Measurements from ENCODE around the gene TMEM38B. TPM values are rescaled to one million over a fixed set of nuclear protein-coding genes. Genes with fewer than 3 reads are reported as not detected.

The TMEM38B gene
- total RNA-seq, 3 donors from 2014 or later: 8.5 to 25.2 (median 22.4) TPM

DNA sequence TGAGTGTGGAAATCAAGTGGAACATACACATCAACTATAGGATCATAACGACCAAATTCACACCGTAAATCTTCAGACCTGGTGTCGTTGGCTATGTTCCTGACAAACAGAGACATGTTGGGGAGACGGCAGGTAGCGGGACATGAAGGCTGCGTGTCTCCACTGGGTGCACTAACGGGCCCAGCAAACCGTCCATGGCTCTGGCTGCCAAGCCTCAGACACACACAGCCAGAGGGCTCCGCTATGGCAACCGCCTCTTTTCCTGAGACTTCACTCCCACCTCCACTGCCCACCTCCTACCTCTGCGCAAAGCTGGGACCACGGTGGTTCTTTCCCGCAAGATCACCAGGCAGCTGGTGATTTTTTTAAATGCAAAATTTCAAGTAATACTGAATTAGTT is 16.3 kb downstream of the TMEM38B start:
- Histone ChIP-seq H3K27ac (no peak overlapping the region), H3K4me1 (no peaks in the 10 kb centered on the region), H3K27me3 (no peaks in the 10 kb centered on the region), H3K9me3 (no peaks in the 10 kb centered on the region), H3K36me3 (no peaks in the 10 kb centered on the region), H3K4me3 (no peak overlapping the region)
- DNase-seq (ENCODE audit: low spot score in 2 of 2): no peak
- TF ChIP-seq, protein P1, sequence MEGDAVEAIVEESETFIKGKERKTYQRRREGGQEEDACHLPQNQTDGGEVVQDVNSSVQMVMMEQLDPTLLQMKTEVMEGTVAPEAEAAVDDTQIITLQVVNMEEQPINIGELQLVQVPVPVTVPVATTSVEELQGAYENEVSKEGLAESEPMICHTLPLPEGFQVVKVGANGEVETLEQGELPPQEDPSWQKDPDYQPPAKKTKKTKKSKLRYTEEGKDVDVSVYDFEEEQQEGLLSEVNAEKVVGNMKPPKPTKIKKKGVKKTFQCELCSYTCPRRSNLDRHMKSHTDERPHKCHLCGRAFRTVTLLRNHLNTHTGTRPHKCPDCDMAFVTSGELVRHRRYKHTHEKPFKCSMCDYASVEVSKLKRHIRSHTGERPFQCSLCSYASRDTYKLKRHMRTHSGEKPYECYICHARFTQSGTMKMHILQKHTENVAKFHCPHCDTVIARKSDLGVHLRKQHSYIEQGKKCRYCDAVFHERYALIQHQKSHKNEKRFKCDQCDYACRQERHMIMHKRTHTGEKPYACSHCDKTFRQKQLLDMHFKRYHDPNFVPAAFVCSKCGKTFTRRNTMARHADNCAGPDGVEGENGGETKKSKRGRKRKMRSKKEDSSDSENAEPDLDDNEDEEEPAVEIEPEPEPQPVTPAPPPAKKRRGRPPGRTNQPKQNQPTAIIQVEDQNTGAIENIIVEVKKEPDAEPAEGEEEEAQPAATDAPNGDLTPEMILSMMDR (IDR thresholded peaks at IDR 0.05): no peak
- no peak for TF ChIP-seq POLR2A (IDR thresholded peaks at IDR 0.05)
- no peak for TF ChIP-seq POLR2AphosphoS5 (IDR thresholded peaks at IDR 0.05)
- intact Hi-C loops (cut with DNase I; ENCODE audit: low total_unique reads): no loop called here

DNA sequence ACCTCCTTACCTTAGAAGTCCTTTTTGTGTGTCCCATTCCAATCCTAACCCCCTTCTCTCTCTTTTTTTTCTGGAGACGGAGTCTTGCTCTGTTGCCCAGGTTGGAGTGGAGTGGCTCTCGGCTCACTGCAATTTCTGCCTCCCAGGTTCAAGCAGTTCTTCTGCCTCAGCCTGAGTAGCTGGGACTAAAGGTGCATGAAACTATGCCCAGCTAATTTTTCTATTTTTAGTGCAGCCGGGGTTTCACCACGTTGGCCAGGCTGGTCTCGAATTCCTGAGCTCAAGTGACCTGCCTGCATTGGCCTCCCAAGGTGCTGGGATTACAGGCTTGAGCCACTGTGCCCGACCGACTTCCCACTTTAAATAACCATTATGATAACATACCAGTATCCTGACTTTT is 17.5 kb downstream of the TMEM38B start:
- TF ChIP-seq POLR2AphosphoS5 (IDR thresholded peaks at IDR 0.05): no peak
- TF ChIP-seq, protein P1 (IDR thresholded peaks at IDR 0.05): no peak
- TF ChIP-seq POLR2A (IDR thresholded peaks at IDR 0.05): no peak
- Histone ChIP-seq H3K9me3 (no peaks in the 10 kb centered on the region), H3K27me3 (no peaks in the 10 kb centered on the region), H3K4me3 (no peak overlapping the region), H3K4me1 (no peaks in the 10 kb centered on the region), H3K27ac (no peak overlapping the region), H3K36me3 (no peaks in the 10 kb centered on the region)
- intact Hi-C loops (cut with DNase I; ENCODE audit: low total_unique reads): no loop called here
- DNase-seq (ENCODE audit: low spot score in 2 of 2): no peak

DNA sequence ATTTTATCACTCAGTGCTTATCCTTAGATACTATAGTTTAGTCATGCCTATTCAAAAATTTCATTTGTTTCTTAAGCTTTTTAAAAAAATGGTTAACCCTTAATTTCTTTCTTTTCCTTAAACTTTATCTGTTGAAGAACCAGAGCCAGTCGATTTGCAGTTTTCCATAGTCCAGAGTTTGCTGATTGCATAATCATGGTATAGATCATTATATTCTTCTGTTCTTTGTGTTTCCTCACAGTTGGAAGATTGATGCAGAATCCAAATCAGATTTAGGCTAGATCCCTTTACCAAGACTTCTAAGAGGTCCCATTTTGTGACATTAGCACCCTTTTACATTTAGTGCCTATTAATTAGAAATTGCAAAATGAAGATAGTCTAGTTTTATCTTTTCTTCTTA is 18.0 kb downstream of the TMEM38B start:
- Histone ChIP-seq H3K9me3 (no peaks in the 10 kb centered on the region), H3K4me3 (no peak overlapping the region), H3K4me1 (no peaks in the 10 kb centered on the region), H3K36me3 (no peaks in the 10 kb centered on the region), H3K27me3 (no peaks in the 10 kb centered on the region), H3K27ac (no peak overlapping the region)
- TF ChIP-seq, protein P1 (IDR thresholded peaks at IDR 0.05): no peak
- TF ChIP-seq POLR2A (IDR thresholded peaks at IDR 0.05) (no peak), POLR2AphosphoS5 (IDR thresholded peaks at IDR 0.05) (no peak)
- no peak for DNase-seq (ENCODE audit: low spot score in 2 of 2)
- intact Hi-C loops (cut with DNase I; ENCODE audit: low total_unique reads): no loop called here

DNA sequence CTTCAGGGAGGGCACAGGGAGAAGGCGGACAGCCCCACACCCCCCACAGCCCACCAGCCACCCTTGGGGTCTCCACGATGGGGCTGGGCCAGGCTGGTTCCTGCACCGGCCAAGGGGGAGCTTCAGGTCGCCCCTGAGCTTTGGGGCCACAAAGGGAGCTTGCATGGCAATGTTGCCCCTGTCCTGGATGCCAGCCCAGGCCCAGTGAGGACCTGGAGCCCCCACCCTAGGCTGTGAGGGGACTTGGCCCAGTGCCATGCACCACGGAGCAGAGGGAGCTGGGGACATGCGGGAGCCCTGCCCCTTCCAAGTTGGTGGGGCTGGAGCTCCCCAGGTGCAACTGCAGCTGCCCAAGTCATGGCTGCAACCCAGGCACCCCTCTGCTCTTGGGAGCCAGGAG is 18.4 kb downstream of the TMEM38B start:
- TF ChIP-seq POLR2AphosphoS5 (IDR thresholded peaks at IDR 0.05): no peak
- intact Hi-C loops (cut with DNase I; ENCODE audit: low total_unique reads): no loop called here
- no peaks in the 10 kb centered on the region for H3K4me1 ChIP-seq
- H3K36me3 ChIP-seq: no peaks in the 10 kb centered on the region
- H3K9me3 ChIP-seq: no peaks in the 10 kb centered on the region
- H3K4me3 ChIP-seq: no peak overlapping the region
- DNase-seq (ENCODE audit: low spot score in 2 of 2): no peak
- H3K27me3 ChIP-seq: no peaks in the 10 kb centered on the region
- no peak overlapping the region for H3K27ac ChIP-seq

DNA sequence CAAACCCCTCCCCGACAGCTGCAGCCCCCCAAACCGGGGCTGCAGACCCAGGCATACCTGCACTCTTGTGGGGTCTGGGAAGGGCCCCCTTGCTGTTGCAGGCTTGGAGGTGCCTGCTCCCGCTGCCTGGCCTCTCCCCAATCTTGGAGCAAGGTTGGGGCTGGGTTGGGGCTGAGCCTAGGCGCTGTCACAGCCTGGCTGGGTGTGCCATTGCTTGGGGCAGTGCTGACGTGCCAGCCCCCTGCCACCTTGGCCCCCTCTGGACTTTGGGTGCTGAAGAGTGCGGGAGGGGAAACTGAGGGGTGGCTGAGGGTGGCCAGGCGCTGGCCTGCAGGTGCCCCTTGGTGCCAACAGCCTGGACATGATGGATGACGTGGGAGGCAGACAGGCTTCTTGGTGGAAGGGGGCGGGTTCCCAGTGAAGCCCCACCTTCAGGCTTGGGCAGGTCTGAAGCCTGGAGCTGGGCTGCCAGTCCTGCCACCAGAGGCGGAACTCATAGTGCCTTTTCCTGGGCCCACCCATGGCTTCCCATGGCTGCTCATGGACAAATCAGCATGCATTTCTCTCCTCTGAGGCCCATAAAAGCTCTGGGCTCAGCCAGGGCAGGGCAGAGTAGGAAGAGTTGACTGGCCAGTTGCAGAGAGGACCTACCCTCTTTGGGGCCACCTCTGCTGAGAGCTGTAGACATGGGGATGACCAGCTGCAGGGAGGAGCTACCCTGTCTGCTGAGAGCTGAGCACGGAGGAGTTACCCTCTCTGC is 19.1 kb downstream of the TMEM38B start:
- H3K27me3 ChIP-seq: no peaks in the 10 kb centered on the region
- H3K27ac ChIP-seq: no peak overlapping the region
- H3K36me3 ChIP-seq: no peaks in the 10 kb centered on the region
- intact Hi-C loops (cut with DNase I; ENCODE audit: low total_unique reads): no loop called here
- no peaks in the 10 kb centered on the region for H3K4me1 ChIP-seq
- no peaks in the 10 kb centered on the region for H3K9me3 ChIP-seq
- H3K4me3 ChIP-seq: no peak overlapping the region
- TF ChIP-seq POLR2A (IDR thresholded peaks at IDR 0.05): no peak
- TF ChIP-seq, protein P1 (IDR thresholded peaks at IDR 0.05): no peak
- no peak for TF ChIP-seq POLR2AphosphoS5 (IDR thresholded peaks at IDR 0.05)
- DNase-seq (ENCODE audit: low spot score in 2 of 2): no peak

All from breast epithelium (tissue), 4 donors.